ENCODE measurements around the gene GARIN3. TPM values are rescaled to one million over a fixed set of nuclear protein-coding genes. Genes with fewer than 3 reads are reported as not detected.

Gene GARIN3
- total and polyA plus RNA-seq, 2 donors (not counting 1 experiment from before 2014, with no cell fraction given): not detected

DNA sequence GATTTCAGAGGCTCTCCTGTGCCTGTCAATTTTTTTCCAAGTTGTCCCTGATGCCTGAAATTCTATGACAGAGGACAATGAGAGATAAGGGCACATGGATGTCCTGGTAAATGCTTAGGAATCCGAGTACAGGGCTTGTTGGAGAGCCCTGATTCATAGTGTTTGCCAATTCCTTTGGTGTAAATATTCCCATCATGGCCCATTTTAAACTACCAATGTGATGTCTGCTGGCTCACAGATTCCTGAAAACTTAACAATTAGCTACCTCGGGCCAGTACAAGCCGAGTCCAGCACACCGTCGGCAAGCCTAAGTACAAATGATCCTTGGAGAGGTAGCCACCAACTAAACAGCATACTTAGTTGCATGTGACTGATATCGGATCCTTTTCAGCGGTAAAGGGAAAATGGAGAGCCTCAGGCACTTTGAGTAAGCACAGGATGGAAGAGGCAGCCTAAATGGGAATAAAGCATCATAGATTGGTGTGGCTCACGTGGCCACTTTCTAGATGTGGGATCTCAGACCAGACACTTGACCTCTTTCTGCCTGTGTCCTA is 18.1 kb upstream of the GARIN3 start:
- no peak overlapping the region for H3K4me3 ChIP-seq (ENCODE audit: control extremely low read depth in 1 of 5, extremely low read depth in 1 of 5, insufficient read depth in 1 of 5, low read depth in 2 of 5, low read length in 4 of 5)
- ATAC-seq (ENCODE audit: low read depth) (no peak), DNase-seq (no peak)
- no peaks in the 10 kb centered on the region for H3K4me1 ChIP-seq (ENCODE audit: control insufficient read depth in 2 of 2, insufficient read depth in 2 of 2, low read length in 2 of 2)
- Mint-ChIP-seq H3K9me3 (ENCODE audit: insufficient read depth) (no peaks in the 10 kb centered on the region), H3K27ac (no peak overlapping the region), H3K4me3 (no peak overlapping the region), H3K4me1 (no peaks in the 10 kb centered on the region), H3K27me3 (no peaks in the 10 kb centered on the region)
- 95% methylated on average over 6 of the region's 8 CpGs for WGBS (ENCODE audit: insufficient coverage)
- H3K9ac ChIP-seq (ENCODE audit: low read length): no peak overlapping the region
- no peak overlapping the region for H3K27ac ChIP-seq (ENCODE audit: low read length in 2 of 2)
- no peak overlapping the region for H3K4me2 ChIP-seq (replicated peaks; ENCODE audit: low read depth, low read length, poor library complexity, severe bottlenecking)
- H3K79me2 ChIP-seq (ENCODE audit: control insufficient read depth, insufficient read depth, low read length): no peaks in the 10 kb centered on the region
- H2AFZ ChIP-seq (ENCODE audit: insufficient read depth, low read depth, low read length, poor library complexity, severe bottlenecking): no peak overlapping the region
- CTCF ChIA-PET: interaction anchor here (1.3 kb wide), 1 partner anchor 21 kb away, joined by 3 read pairs; no protein-coding TSS in a partner anchor
- POLR2A ChIA-PET: no interaction called here
- no peak for TF ChIP-seq EZH2 (IDR thresholded peaks at IDR 0.05; ENCODE audit: borderline replicate concordance, insufficient read depth, low read depth, low read length, poor library complexity, severe bottlenecking)
- TF ChIP-seq, protein P1, sequence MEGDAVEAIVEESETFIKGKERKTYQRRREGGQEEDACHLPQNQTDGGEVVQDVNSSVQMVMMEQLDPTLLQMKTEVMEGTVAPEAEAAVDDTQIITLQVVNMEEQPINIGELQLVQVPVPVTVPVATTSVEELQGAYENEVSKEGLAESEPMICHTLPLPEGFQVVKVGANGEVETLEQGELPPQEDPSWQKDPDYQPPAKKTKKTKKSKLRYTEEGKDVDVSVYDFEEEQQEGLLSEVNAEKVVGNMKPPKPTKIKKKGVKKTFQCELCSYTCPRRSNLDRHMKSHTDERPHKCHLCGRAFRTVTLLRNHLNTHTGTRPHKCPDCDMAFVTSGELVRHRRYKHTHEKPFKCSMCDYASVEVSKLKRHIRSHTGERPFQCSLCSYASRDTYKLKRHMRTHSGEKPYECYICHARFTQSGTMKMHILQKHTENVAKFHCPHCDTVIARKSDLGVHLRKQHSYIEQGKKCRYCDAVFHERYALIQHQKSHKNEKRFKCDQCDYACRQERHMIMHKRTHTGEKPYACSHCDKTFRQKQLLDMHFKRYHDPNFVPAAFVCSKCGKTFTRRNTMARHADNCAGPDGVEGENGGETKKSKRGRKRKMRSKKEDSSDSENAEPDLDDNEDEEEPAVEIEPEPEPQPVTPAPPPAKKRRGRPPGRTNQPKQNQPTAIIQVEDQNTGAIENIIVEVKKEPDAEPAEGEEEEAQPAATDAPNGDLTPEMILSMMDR (IDR thresholded peaks at IDR 0.05): no peak
- H4K20me1 ChIP-seq (ENCODE audit: control insufficient read depth, insufficient read depth, low read length, poor library complexity, severe bottlenecking): no peaks in the 10 kb centered on the region
- H3K9me3 ChIP-seq (ENCODE audit: control extremely low read depth in 1 of 3, control insufficient read depth in 2 of 3, insufficient read depth in 1 of 3, low read length in 2 of 3): no peaks in the 10 kb centered on the region
- intact Hi-C loops (cut with micrococcal nuclease): no loop called here
- no peaks in the 10 kb centered on the region for H3K36me3 ChIP-seq (replicated peaks in 1 of 2; ENCODE audit: control extremely low read depth in 1 of 2, control insufficient read depth in 1 of 2, extremely low read depth in 1 of 2, insufficient read depth in 2 of 2, low read length in 1 of 2)
- H3K27me3 ChIP-seq (replicated peaks in 1 of 4; ENCODE audit: control extremely low read depth in 1 of 4, control insufficient read depth in 3 of 4, insufficient read depth in 4 of 4, low read length in 3 of 4): no peaks in the 10 kb centered on the region

GRCh38 chr5:157182143-157182757 is 16.2 kb upstream of the GARIN3 start:
- H3K9ac ChIP-seq (ENCODE audit: low read length): no peak overlapping the region
- peaks cover 3% of the 10 kb centered on the region for H3K4me1 Mint-ChIP-seq

More at GRCh38 chr5:157182143-157182757, 16.2 kb upstream of the GARIN3 start:
- intact Hi-C loops (cut with micrococcal nuclease): no loop called here
- H3K36me3 ChIP-seq (replicated peaks in 1 of 2; ENCODE audit: control extremely low read depth in 1 of 2, control insufficient read depth in 1 of 2, extremely low read depth in 1 of 2, insufficient read depth in 2 of 2, low read length in 1 of 2): no peaks in the 10 kb centered on the region
- H3K4me3 ChIP-seq (ENCODE audit: control extremely low read depth in 1 of 5, extremely low read depth in 1 of 5, insufficient read depth in 1 of 5, low read depth in 2 of 5, low read length in 4 of 5): peak overlapping the region in 1 of 5 experiments; percentile 21
- no peak for DNase-seq
- no peak for ATAC-seq (ENCODE audit: low read depth)
- no peaks in the 10 kb centered on the region for H3K9me3 ChIP-seq (ENCODE audit: control extremely low read depth in 1 of 3, control insufficient read depth in 2 of 3, insufficient read depth in 1 of 3, low read length in 2 of 3)
- no peak for TF ChIP-seq EZH2 (IDR thresholded peaks at IDR 0.05; ENCODE audit: borderline replicate concordance, insufficient read depth, low read depth, low read length, poor library complexity, severe bottlenecking)
- TF ChIP-seq, protein P1 (IDR thresholded peaks at IDR 0.05): no peak
- no peaks in the 10 kb centered on the region for H3K4me1 ChIP-seq (ENCODE audit: control insufficient read depth in 2 of 2, insufficient read depth in 2 of 2, low read length in 2 of 2)
- no peaks in the 10 kb centered on the region for H3K27me3 Mint-ChIP-seq
- WGBS (ENCODE audit: insufficient coverage): no CpG with 5 or more reads among the region's 3 CpGs
- no peak overlapping the region for H3K4me2 ChIP-seq (replicated peaks; ENCODE audit: low read depth, low read length, poor library complexity, severe bottlenecking)
- no peak overlapping the region for H3K27ac ChIP-seq (ENCODE audit: low read length in 2 of 2)
- ChIA-PET POLR2A (no interaction called here), CTCF (no interaction called here)
- H3K27me3 ChIP-seq (replicated peaks in 1 of 4; ENCODE audit: control extremely low read depth in 1 of 4, control insufficient read depth in 3 of 4, insufficient read depth in 4 of 4, low read length in 3 of 4): no peaks in the 10 kb centered on the region
- no peak overlapping the region for H3K27ac Mint-ChIP-seq
- H2AFZ ChIP-seq (ENCODE audit: insufficient read depth, low read depth, low read length, poor library complexity, severe bottlenecking): no peak overlapping the region
- no peaks in the 10 kb centered on the region for H3K79me2 ChIP-seq (ENCODE audit: control insufficient read depth, insufficient read depth, low read length)
- no peaks in the 10 kb centered on the region for H3K9me3 Mint-ChIP-seq (ENCODE audit: insufficient read depth)
- no peaks in the 10 kb centered on the region for H4K20me1 ChIP-seq (ENCODE audit: control insufficient read depth, insufficient read depth, low read length, poor library complexity, severe bottlenecking)
- H3K4me3 Mint-ChIP-seq: no peak overlapping the region

Data from B cell (primary cell).